ENCODE data around the gene POLK.

GRCh38 chr5:75617736-75618352, 106.2 kb downstream of the POLK start:
- no peak for TF ChIP-seq POLR2AphosphoS5 (IDR thresholded peaks at IDR 0.05; ENCODE audit: low read depth, low read length)
- no peak for TF ChIP-seq POLR2A (IDR thresholded peaks at IDR 0.05; ENCODE audit: low read depth, low read length)

All from GM12892 (cell line).